Astrocyte (in vitro differentiated cells and primary cell): ENCODE results near the gene SLC29A2. TPM values are rescaled to one million over a fixed set of nuclear protein-coding genes. Genes with fewer than 3 reads are reported as not detected.

Experiments
- DNase-seq: peaks from one replicate; pipeline ENCODE4 v3.0.0-alpha.2; 2010; ENCODE audit warnings: low read depth
- FAIRE-seq: peaks from 2 replicates; lab custom pipeline; 2011; peaks lifted over from hg19 to GRCh38; lab: Jason Lieb, UNC
- H2AFZ ChIP-seq: 2 replicates; pipeline ENCODE4 v1.6.0; 2012; ENCODE audit warnings: low read depth, low read length, inconsistent platforms
- H3K27ac ChIP-seq: 2 replicates; pipeline ENCODE4 v1.5.1; 2011; ENCODE audit warnings: low read depth, low read length, inconsistent platforms
- H3K27me3 ChIP-seq: 2 replicates; pipeline ENCODE4 v1.6.0; 2011; ENCODE audit warnings: low read length, inconsistent platforms; ENCODE audit not compliant: insufficient read depth
- H3K36me3 ChIP-seq: 2 replicates; pipeline ENCODE4 v1.5.1; 2011; ENCODE audit warnings: low read length, inconsistent platforms; ENCODE audit not compliant: insufficient read depth
- H3K4me1 ChIP-seq: 2 replicates; pipeline ENCODE4 v1.5.1; 2011; ENCODE audit warnings: low read length, inconsistent platforms; ENCODE audit not compliant: insufficient read depth
- H3K4me2 ChIP-seq: 2 replicates; pipeline ENCODE4 v1.6.0; 2012; ENCODE audit warnings: low read length, inconsistent platforms
- H3K4me3 ChIP-seq: 2 replicates; pipeline ENCODE4 v1.5.1; 2011; ENCODE audit warnings: low read depth, mild to moderate bottlenecking, low read length, inconsistent platforms; ENCODE audit not compliant: insufficient read depth
- H3K79me2 ChIP-seq: 2 replicates; pipeline ENCODE4 v1.6.0; 2012; ENCODE audit warnings: mild to moderate bottlenecking, low read length, inconsistent platforms; ENCODE audit not compliant: insufficient read depth
- H3K9ac ChIP-seq: 2 replicates; pipeline ENCODE4 v1.6.0; 2012; ENCODE audit warnings: mild to moderate bottlenecking, low read length, inconsistent platforms
- H3K9me3 ChIP-seq: 2 replicates; pipeline ENCODE4 v1.5.1; 2012; ENCODE audit warnings: low read depth, mild to moderate bottlenecking, low read length, inconsistent platforms; ENCODE audit not compliant: insufficient read depth
- H4K20me1 ChIP-seq: 2 replicates; pipeline ENCODE4 v1.6.0; 2012; ENCODE audit warnings: low read length, inconsistent platforms; ENCODE audit not compliant: insufficient read depth
- H3K27ac Mint-ChIP-seq: one replicate; pipeline ENCODE4 v1.8.0; 2021; ENCODE audit warnings: mild to moderate bottlenecking, mixed read lengths; ENCODE audit not compliant: unreplicated experiment
- H3K27me3 Mint-ChIP-seq: one replicate; pipeline ENCODE4 v1.8.0; 2021; ENCODE audit warnings: low read depth, mixed read lengths; ENCODE audit not compliant: unreplicated experiment
- H3K36me3 Mint-ChIP-seq: one replicate; pipeline ENCODE4 v1.8.0; 2021; ENCODE audit warnings: low read depth, mixed read lengths; ENCODE audit not compliant: unreplicated experiment
- H3K4me1 Mint-ChIP-seq: one replicate; pipeline ENCODE4 v1.8.0; 2021; ENCODE audit warnings: low read depth, mixed read lengths; ENCODE audit not compliant: unreplicated experiment
- H3K4me3 Mint-ChIP-seq: one replicate; pipeline ENCODE4 v1.8.0; 2021; ENCODE audit warnings: mild to moderate bottlenecking, moderate library complexity, mixed read lengths; ENCODE audit not compliant: unreplicated experiment
- H3K9me3 Mint-ChIP-seq: one replicate; pipeline ENCODE4 v1.8.0; 2021; ENCODE audit warnings: mild to moderate bottlenecking, mixed read lengths; ENCODE audit not compliant: unreplicated experiment
- CTCF ChIP-seq: IDR thresholded peaks from 2 replicates; pipeline ENCODE4 v1.5.1; 2011; ENCODE audit warnings: low read depth, mild to moderate bottlenecking, inconsistent platforms, low read length, moderate library complexity; ENCODE audit not compliant: insufficient read depth
- EZH2 ChIP-seq: IDR thresholded peaks from 2 replicates; pipeline ENCODE4 v1.6.1; 2012; ENCODE audit warnings: mild to moderate bottlenecking, low read length, inconsistent platforms; ENCODE audit not compliant: insufficient read depth
- total RNA-seq: library from RNA; stranded (reverse); gene quantifications from 2 replicates; pipeline ENCODE4 v1.2.1, GENCODE V29; 2021

Gene SLC29A2
- total RNA-seq, 1 donor from 2014 or later: 6.6 TPM

- no peak overlapping the region for H2AFZ ChIP-seq
- Mint-ChIP-seq H3K4me1 (peaks cover 34% of the 10 kb centered on the region), H3K27me3 (peaks cover 2% of the 10 kb centered on the region), H3K27ac (no peak overlapping the region), H3K36me3 (peaks cover 6% of the 10 kb centered on the region), H3K4me3 (no peak overlapping the region), H3K9me3 (peaks cover 9% of the 10 kb centered on the region)
- TF ChIP-seq CTCF (no peak), EZH2 (no peak)
- peak overlapping the region; percentile 81 for H3K4me2 ChIP-seq
- peak overlapping the region; percentile 48 for H3K4me3 ChIP-seq
- H4K20me1 ChIP-seq: peaks cover 15% of the 10 kb centered on the region
- peaks cover 32% of the 10 kb centered on the region for H3K79me2 ChIP-seq
- H3K27me3 ChIP-seq: no peaks in the 10 kb centered on the region
- no peaks in the 10 kb centered on the region for H3K36me3 ChIP-seq
- H3K9me3 ChIP-seq: no peaks in the 10 kb centered on the region
- FAIRE-seq (no peak), DNase-seq (no peak)
- peak overlapping the region; percentile 90 for H3K27ac ChIP-seq
- peak overlapping the region; percentile 80 for H3K9ac ChIP-seq
- peaks cover 53% of the 10 kb centered on the region for H3K4me1 ChIP-seq
These were observed 56.7 kb downstream of the SLC29A2 start for GRCh38 chr11:66314561-66315497.

- peaks cover 32% of the 10 kb centered on the region for H3K79me2 ChIP-seq
- peak overlapping the region; percentile 80 for H3K9ac ChIP-seq
- peaks cover 53% of the 10 kb centered on the region for H3K4me1 ChIP-seq
- H3K9me3 ChIP-seq: no peaks in the 10 kb centered on the region
- peak overlapping the region; percentile 74 for H3K4me3 Mint-ChIP-seq
- no peak overlapping the region for H2AFZ ChIP-seq
- peak overlapping the region; percentile 71 for H3K27ac Mint-ChIP-seq
- peak overlapping the region; percentile 90 for H3K27ac ChIP-seq
- peaks cover 6% of the 10 kb centered on the region for H3K36me3 Mint-ChIP-seq
- peaks cover 15% of the 10 kb centered on the region for H4K20me1 ChIP-seq
- H3K4me1 Mint-ChIP-seq: peaks cover 33% of the 10 kb centered on the region
- peaks cover 2% of the 10 kb centered on the region for H3K27me3 Mint-ChIP-seq
- FAIRE-seq: no peak
- no peaks in the 10 kb centered on the region for H3K36me3 ChIP-seq
- TF ChIP-seq CTCF: no peak
- no peak for TF ChIP-seq EZH2
- no peaks in the 10 kb centered on the region for H3K27me3 ChIP-seq
- peak overlapping the region; percentile 48 for H3K4me3 ChIP-seq
- H3K4me2 ChIP-seq: peak overlapping the region; percentile 81
- H3K9me3 Mint-ChIP-seq: peaks cover 7% of the 10 kb centered on the region
- no peak for DNase-seq
These were observed 57.4 kb downstream of the SLC29A2 start for GRCh38 chr11:66314186-66314501.
